Measurements from ENCODE around the gene TAS2R1.

Gene TAS2R1

DNA sequence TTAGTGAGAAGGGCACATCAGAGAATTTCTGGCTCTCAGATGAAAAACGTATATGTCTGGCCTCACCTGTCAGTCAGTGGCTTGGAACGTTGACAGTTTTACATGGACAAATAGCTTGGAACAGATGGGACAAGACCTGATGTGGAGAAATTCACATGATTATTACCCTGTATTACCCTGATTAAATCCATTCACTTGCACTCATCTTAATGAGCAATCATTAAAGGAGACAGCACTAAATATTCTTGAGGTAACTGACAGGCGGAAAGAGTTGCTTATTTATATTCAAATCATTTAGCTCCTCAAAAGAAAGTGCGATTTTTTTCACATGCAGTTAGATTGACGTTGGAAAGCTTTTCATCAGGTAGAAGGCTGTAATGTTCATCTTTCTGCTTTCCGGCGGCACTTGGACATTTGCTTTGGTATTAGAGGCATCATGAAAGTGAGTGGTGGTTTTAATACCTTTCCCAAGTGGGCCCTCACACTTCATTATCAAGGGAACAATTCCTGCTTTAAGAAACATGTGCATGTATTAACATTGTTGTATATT, 11.7 kb upstream of the TAS2R1 start:
- Mint-ChIP-seq H3K4me1 (ENCODE audit: low read depth) (no peaks in the 10 kb centered on the region), H3K27me3 (no peaks in the 10 kb centered on the region), H3K27ac (no peak overlapping the region), H3K36me3 (ENCODE audit: low read depth) (no peaks in the 10 kb centered on the region), H3K4me3 (no peak overlapping the region), H3K9me3 (peaks cover 13% of the 10 kb centered on the region)
- no peak for DNase-seq

DNA sequence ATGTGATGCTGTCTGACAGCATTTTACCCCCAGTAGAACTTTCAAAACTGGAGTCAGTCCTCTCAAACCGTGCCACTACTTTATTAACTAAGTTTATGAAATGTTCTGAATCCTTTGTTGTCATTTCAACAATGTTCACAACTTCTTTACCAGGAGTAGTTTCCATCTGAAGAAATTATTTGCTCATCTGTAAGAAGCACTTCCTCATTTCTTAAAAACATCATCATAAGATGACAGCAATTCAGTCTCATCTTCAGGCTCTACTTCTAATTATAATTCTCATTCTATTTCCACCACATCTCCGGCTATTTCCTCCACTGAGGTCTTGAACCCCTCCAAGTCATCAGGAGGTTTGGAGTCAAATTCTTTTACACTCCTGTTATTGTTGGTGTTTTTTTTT, 2.3 kb upstream of the TAS2R1 start:
- DNase-seq: no peak
- Mint-ChIP-seq H3K27me3 (no peaks in the 10 kb centered on the region), H3K36me3 (ENCODE audit: low read depth) (no peaks in the 10 kb centered on the region), H3K9me3 (peaks cover 17% of the 10 kb centered on the region), H3K4me3 (no peak overlapping the region), H3K27ac (no peak overlapping the region), H3K4me1 (ENCODE audit: low read depth) (no peaks in the 10 kb centered on the region)

DNA sequence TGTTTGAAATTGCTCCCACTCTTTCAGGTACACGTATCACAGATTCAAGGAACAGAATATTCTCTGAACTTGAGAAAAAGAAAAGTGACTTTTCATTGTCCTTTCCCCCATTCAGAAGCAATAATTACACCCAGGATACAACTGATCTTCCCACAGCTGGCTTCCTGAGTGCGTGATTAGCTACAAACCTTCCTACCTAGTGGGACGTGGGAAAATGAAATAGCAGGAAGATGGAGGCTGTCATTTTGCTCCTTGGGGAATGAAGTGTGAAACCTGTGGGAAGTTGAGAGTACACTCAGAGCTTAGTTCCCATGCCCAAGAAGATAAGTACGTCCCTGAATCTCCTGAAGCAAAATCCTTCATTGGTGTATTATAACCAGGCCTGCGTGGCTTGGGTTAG, 2.6 kb downstream of the TAS2R1 start:
- Mint-ChIP-seq H3K27me3 (no peaks in the 10 kb centered on the region), H3K9me3 (peaks cover 8% of the 10 kb centered on the region), H3K4me1 (ENCODE audit: low read depth) (no peaks in the 10 kb centered on the region), H3K4me3 (no peak overlapping the region), H3K27ac (no peak overlapping the region), H3K36me3 (ENCODE audit: low read depth) (no peaks in the 10 kb centered on the region)
- no peak for DNase-seq

DNA sequence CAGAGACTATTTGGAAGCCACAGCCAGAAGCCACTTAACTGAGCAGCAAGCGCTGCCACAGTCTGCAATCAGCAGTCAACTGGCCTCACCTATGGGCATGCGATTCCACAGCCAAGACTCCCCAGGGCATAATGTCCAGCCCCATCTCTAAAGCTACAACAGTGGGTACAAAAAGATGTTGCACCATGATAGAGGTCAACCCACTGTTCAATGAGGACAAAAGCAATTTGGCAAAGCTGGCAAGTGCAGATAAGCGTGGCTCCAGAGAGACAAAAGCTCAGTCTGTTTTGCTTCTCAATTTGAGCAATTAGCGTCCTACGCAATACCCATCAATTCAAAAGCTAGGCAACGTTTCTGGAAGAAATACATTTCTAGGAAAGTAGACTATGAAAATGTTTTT, 3.2 kb downstream of the TAS2R1 start:
- Mint-ChIP-seq H3K4me3 (no peak overlapping the region), H3K27ac (no peak overlapping the region), H3K27me3 (no peaks in the 10 kb centered on the region), H3K36me3 (ENCODE audit: low read depth) (no peaks in the 10 kb centered on the region), H3K4me1 (ENCODE audit: low read depth) (no peaks in the 10 kb centered on the region), H3K9me3 (peaks cover 8% of the 10 kb centered on the region)
- no peak for DNase-seq

DNA sequence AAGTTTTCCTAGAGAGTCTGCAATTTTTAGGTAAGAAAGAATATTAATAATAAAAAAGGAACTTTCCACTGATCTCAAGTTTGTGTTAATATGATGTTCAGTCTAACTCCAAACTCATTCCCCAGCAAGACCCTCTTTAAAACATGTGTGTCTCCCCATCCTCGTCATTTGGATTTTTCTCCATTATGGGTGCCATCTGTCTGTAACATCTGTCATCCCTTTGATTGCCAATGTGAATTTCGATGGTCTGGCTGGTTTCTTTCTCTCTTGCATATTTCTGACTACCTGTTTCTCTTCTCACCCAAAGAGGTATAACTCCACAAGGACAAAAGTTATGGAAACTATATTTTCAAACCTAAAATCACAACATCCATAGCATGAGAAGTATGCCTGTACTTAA, 4.4 kb downstream of the TAS2R1 start:
- H3K27ac Mint-ChIP-seq: no peak overlapping the region
- no peaks in the 10 kb centered on the region for H3K4me1 Mint-ChIP-seq (ENCODE audit: low read depth)
- DNase-seq: no peak
- H3K36me3 Mint-ChIP-seq (ENCODE audit: low read depth): no peaks in the 10 kb centered on the region
- H3K27me3 Mint-ChIP-seq: no peaks in the 10 kb centered on the region
- peaks cover 8% of the 10 kb centered on the region for H3K9me3 Mint-ChIP-seq
- no peak overlapping the region for H3K4me3 Mint-ChIP-seq

DNA sequence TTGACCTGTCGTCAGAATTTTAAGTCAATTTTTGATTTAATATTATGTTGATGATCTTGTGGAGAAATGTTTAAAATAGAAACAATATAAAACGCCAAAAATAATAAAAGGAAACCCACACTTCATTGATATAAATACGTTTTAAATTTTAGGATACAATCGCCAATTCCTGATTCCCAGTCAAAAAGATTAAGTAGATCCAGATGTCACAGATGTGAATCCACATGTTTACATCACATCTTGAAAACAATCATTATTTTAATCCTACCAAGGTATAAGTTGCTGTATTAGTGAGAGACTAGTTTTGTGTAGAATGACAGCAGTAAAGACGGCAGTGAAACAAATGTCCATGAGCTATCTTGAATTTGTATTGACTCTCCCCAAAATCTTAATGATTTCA, 4.9 kb downstream of the TAS2R1 start:
- Mint-ChIP-seq H3K4me3 (no peak overlapping the region), H3K27me3 (no peaks in the 10 kb centered on the region), H3K27ac (no peak overlapping the region), H3K4me1 (ENCODE audit: low read depth) (no peaks in the 10 kb centered on the region), H3K36me3 (ENCODE audit: low read depth) (no peaks in the 10 kb centered on the region), H3K9me3 (peaks cover 8% of the 10 kb centered on the region)
- DNase-seq: no peak

- peaks cover 6% of the 10 kb centered on the region for H3K9me3 Mint-ChIP-seq
- no peaks in the 10 kb centered on the region for H3K27me3 Mint-ChIP-seq
- H3K4me3 Mint-ChIP-seq: no peak overlapping the region
- H3K27ac Mint-ChIP-seq: no peak overlapping the region
- no peaks in the 10 kb centered on the region for H3K4me1 Mint-ChIP-seq (ENCODE audit: low read depth)
- no peak for DNase-seq
- H3K36me3 Mint-ChIP-seq (ENCODE audit: low read depth): no peaks in the 10 kb centered on the region
Observed at GRCh38 chr5:9624196-9624947, 5.8 kb downstream of the TAS2R1 start.

- Mint-ChIP-seq H3K36me3 (ENCODE audit: low read depth) (no peaks in the 10 kb centered on the region), H3K27me3 (no peaks in the 10 kb centered on the region), H3K4me3 (no peak overlapping the region), H3K9me3 (peaks cover 6% of the 10 kb centered on the region), H3K27ac (no peak overlapping the region), H3K4me1 (ENCODE audit: low read depth) (no peaks in the 10 kb centered on the region)
- DNase-seq: no peak
Observed at GRCh38 chr5:9623661-9624060, 6.5 kb downstream of the TAS2R1 start.

GRCh38 chr5:9622971-9623421, 7.2 kb downstream of the TAS2R1 start:
- H3K36me3 Mint-ChIP-seq (ENCODE audit: low read depth): no peaks in the 10 kb centered on the region
- no peaks in the 10 kb centered on the region for H3K27me3 Mint-ChIP-seq
- DNase-seq: no peak
- H3K4me3 Mint-ChIP-seq: no peak overlapping the region
- H3K9me3 Mint-ChIP-seq: peaks cover 6% of the 10 kb centered on the region
- H3K27ac Mint-ChIP-seq: no peak overlapping the region
- no peaks in the 10 kb centered on the region for H3K4me1 Mint-ChIP-seq (ENCODE audit: low read depth)

GRCh38 chr5:9621379-9621903, 8.7 kb downstream of the TAS2R1 start:
- no peak overlapping the region for H3K4me3 Mint-ChIP-seq
- H3K27me3 Mint-ChIP-seq: no peaks in the 10 kb centered on the region
- H3K4me1 Mint-ChIP-seq (ENCODE audit: low read depth): no peaks in the 10 kb centered on the region
- no peaks in the 10 kb centered on the region for H3K36me3 Mint-ChIP-seq (ENCODE audit: low read depth)
- no peak overlapping the region for H3K27ac Mint-ChIP-seq
- H3K9me3 Mint-ChIP-seq: peaks cover 6% of the 10 kb centered on the region
- no peak for DNase-seq

DNA sequence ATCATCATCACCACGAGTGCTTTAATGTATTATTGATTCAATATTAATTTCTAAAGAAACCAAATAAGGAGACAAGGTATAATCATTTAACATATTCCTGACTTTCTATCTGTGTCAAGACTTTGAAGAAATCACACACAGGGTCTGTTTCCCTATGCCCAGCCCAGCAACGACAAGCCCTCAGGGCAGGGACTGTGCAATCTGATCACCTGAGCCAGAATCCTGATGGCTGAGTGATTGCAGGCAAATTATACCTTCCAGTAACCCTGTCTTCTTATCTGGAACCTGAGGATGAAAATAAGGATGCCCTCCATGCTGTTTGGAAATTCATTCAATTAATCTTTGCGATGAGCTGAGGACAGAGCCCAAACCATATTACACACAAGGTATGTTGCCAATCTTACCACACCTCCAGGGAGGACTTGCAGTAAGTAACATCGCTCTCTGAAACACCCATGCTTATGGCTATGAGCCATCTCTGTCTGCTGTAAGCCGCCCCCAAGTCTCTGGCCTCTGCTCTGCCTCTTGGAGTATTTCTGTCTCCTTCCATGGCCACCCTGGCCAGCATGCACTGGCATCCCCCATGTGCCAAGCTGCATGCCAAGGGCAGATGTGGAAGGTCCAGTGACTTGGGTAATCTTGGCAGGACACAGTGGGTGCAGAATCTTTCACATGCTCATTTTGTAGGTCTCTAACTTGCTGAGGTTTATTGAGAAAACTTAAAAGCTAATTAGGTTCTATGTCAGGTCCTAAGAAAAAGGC, 10.6 kb downstream of the TAS2R1 start:
- DNase-seq: no peak
- Mint-ChIP-seq H3K4me3 (no peak overlapping the region), H3K27ac (no peak overlapping the region), H3K4me1 (ENCODE audit: low read depth) (no peaks in the 10 kb centered on the region), H3K9me3 (no peaks in the 10 kb centered on the region), H3K36me3 (ENCODE audit: low read depth) (no peaks in the 10 kb centered on the region), H3K27me3 (no peaks in the 10 kb centered on the region)

DNA sequence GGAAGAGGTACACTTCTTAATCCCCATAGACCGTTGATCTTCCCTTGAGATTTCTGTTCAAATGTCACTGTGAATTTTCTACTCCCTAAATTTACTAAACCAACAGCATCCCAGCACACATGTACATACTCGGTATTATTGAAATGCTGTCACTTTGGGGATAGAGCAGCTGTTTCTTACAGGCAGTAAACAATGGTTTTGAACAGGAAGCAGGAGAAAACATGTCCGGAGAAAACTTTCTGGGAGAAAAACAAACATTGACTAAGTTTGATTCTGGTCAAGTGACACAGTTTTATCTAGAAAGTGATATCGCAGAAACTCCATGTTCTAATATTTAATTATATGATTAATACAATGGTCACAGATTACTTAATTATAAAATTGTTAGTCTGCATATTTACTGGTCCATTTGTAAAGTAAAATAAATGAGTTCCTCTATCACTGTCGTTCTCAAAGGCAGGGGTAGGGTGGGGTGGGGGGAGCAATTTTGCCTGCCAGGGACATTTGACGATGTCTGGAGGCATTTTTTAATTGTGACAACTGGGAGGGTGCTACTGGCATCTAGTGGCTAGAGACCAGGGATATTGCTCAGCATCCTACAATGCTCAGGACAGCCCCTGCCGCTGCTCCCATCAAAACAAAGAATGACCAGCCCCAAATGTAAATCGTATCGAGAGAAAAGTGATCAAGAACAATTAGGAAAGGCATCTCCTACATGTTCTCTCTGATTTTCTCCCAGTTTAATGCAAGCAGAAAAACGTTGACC, 12.2 kb downstream of the TAS2R1 start:
- Mint-ChIP-seq H3K36me3 (ENCODE audit: low read depth) (no peaks in the 10 kb centered on the region), H3K27ac (no peak overlapping the region), H3K4me1 (ENCODE audit: low read depth) (no peaks in the 10 kb centered on the region), H3K4me3 (no peak overlapping the region), H3K27me3 (no peaks in the 10 kb centered on the region), H3K9me3 (peaks cover 2% of the 10 kb centered on the region)
- no peak for DNase-seq

- Mint-ChIP-seq H3K27ac (no peak overlapping the region), H3K4me1 (ENCODE audit: low read depth) (no peaks in the 10 kb centered on the region), H3K4me3 (no peak overlapping the region), H3K36me3 (ENCODE audit: low read depth) (no peaks in the 10 kb centered on the region), H3K9me3 (peaks cover 2% of the 10 kb centered on the region), H3K27me3 (no peaks in the 10 kb centered on the region)
- DNase-seq: no peak
Observed at GRCh38 chr5:9617221-9617620, 12.9 kb downstream of the TAS2R1 start.

DNA sequence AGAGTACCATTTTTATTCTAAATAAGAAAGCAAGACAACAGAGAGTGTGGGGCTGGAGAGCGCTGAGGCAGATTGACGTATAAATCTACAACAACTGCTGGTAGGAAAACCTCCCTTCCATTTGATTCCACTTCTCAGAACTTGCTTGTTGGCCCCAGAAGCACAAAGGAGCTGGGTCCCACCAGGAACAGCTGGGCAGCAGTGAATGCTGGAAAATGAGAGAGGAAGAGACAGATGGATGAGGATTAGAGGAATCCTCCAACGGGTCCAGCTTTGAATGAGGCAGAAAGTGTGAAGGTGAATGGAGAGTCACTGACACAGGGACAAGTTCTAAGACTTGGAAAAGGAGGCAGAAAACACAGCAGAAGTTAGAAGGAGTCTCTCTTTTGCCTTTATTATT, 14.8 kb downstream of the TAS2R1 start:
- H3K9me3 Mint-ChIP-seq: peaks cover 11% of the 10 kb centered on the region
- H3K4me1 Mint-ChIP-seq (ENCODE audit: low read depth): no peaks in the 10 kb centered on the region
- H3K4me3 Mint-ChIP-seq: no peak overlapping the region
- no peak overlapping the region for H3K27ac Mint-ChIP-seq
- no peaks in the 10 kb centered on the region for H3K27me3 Mint-ChIP-seq
- H3K36me3 Mint-ChIP-seq (ENCODE audit: low read depth): no peaks in the 10 kb centered on the region
- no peak for DNase-seq

Data from activated T-cell treated with anti-CD3 and anti-CD28 coated beads, Interleukin-2, amount 50 U/mL, for 24 hours (primary cell).